HG03342 (cell line): ENCODE results near the gene IRGM.
A peak's percentile ranks its signal among the peaks of the same experiment; 100 is the strongest.
"Not testable (repeated sequence)": the region's sequence is repeated elsewhere in the genome, so short reads cannot be mapped to it uniquely, and the experiment has no call there.

Experiments
- ATAC-seq: cut with Tn5 transposase; IDR thresholded peaks from one replicate; pipeline ENCODE4 v1.9.1; 2021; ENCODE audit warnings: mild to moderate bottlenecking, moderate library complexity; ENCODE audit not compliant: unreplicated experiment

IRGM gene, protein sequence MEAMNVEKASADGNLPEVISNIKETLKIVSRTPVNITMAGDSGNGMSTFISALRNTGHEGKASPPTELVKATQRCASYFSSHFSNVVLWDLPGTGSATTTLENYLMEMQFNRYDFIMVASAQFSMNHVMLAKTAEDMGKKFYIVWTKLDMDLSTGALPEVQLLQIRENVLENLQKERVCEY

GRCh38 chr5:150846308-150846653, at the start of gene IRGM:
Gene IRGM (plus strand): TSS chr5:150846521. CDS start chr5:150848124, 1,603 bp downstream.
- ATAC-seq, result not testable (repeated sequence)

DNA sequence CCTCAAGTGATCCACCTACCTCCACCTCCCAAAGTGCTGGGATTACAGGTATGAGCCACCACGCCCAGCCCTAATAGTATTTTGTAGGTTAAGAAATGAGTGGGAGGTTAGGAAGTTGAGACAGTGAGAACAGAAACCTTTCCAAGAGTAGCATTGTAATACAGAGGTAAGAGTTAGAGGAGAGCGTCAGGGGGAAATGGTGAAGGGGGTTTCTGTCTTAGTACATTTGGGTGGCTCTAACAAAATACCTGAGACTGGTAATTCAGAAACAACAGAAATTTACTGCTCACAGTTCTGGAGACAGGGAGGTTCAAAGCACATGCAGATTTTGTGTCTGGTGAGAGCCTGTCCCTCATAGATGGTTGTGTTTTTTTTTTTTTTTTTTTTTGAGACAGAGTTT, 48.9 kb upstream of the IRGM start:
- ATAC-seq, result no peak

DNA sequence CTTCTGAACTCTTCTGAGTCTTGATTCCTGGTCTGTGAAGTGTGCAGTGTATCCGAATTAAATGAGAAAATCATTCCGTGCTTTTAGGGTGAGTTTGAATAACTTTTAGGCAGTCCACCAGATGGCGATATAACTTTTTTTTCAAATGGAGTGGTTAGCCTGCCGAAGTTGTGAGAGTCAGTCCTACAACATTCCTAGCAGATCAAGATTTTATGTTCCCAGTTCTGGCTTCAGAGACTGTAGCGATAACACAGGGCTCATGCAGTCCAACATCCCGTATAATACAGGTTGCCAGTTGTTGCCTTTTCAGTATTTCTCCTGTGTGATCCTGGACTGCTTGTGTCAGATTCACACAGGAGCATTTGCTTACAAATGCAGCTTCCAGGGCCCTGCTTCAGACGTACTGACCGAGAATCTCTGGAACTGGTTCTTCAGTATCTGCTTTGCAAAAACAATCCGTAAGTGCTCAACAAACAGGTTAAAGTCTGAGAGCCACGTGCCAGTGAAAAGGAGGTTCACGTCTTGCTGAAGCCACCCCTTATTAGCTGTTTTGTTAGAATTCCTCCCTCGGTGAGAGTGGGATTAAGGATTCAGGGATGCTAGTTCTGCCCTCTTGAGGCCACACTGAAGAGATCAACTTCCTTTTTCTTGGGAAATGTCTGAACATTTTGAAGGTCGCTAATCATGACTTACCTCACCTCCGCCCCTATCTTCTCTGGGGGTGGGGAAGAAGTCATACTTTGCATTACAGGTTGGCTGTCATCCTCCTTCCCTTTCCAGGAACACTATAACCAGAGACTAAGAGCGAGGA, 45.0 kb upstream of the IRGM start:
- ATAC-seq, result no peak

DNA sequence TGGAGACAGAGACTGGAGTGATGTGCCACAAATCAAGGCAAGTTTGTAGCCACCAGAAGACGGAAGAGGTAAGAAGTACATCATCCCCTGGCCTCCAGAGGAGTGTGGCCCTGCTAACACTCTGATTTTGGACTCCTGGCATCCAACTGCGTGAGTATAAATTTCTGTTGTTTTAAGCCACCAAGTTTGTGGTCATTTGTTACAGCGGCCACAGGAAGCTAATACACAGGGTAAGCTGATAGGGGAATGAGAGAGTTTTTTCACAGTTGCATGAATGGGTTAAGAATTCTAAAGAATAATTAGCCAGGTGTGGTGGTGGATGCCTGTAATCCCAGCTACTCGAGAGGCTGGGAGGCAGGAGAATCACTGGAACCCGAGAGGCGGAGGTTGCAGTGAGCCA, 41.9 kb upstream of the IRGM start:
- no peak for ATAC-seq

DNA sequence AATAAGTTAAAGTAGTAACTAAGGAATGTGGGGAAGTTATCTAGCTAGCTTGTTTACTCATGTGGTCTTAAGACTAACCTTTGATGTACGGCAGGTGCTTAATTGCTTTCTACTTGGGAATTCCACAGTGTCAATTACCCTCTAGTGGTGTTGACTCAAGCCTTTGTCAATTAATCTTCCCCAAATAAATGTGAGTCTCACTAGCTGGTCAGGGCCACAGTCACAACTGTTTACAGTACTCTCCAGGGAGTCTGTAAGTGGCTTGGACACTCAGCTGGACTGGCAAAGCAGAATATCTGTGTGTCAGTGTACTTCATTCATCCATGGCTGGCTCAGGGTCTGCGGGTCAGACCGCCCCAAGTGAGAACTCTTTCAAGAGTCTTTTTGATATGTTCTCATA, 37.0 kb upstream of the IRGM start:
- no peak for ATAC-seq

- ATAC-seq, result no peak
Observed at GRCh38 chr5:150815010-150815409, 31.3 kb upstream of the IRGM start.

GRCh38 chr5:150816946-150817345, 29.4 kb upstream of the IRGM start:
- ATAC-seq, result no peak

DNA sequence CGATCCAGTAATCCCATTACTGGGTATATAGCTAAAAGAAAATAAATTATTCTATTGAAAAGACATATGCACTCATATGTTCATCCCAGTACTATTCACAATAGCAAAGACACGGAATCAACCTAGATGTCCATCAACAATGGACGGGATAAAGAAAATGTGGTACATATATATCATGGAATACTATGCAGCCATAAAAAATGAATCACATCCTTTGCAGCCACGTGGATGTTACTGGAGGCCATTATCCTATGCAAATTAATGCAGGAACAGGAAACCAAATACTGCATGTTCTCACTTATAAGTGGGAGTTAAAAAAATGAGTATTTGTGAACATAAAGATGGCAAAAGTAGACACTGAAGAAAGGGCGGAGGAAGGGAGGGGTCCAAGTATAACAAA, 16.6 kb upstream of the IRGM start:
- ATAC-seq, result no peak

GRCh38 chr5:150831821-150832220, 14.5 kb upstream of the IRGM start:
- ATAC-seq, result not testable (repeated sequence)

DNA sequence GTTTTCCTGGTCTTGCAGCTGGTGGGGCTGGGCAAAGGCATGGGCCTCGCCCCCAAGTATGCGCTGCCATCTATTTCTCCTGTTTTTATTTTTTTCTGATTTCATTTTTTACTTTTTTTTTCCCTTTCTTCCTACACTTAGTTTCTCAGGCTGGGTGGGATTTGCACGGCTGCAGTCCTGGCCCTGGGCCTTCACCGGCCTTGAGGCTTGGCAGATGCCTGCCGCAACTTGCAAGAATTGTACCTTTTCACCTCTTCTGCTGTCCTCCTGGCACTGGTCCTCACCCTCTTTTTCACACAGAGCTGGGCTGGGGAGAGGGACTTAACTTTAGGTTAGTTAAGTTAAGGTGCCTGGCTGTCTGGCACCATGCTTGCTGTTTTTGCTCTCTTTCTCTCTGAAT, 10.3 kb upstream of the IRGM start:
- ATAC-seq, result no peak

- no peak for ATAC-seq
Observed at GRCh38 chr5:150836703-150837102, 9.6 kb upstream of the IRGM start.

- not testable (repeated sequence) for ATAC-seq
Observed at GRCh38 chr5:150845185-150845859, 999 bp upstream of the IRGM start.

- ATAC-seq, result peak; percentile 98
Observed at GRCh38 chr5:150846654-150847333, 473 bp downstream of the IRGM start.

GRCh38 chr5:150847334-150847695, 994 bp downstream of the IRGM start:
- ATAC-seq, result no peak

DNA sequence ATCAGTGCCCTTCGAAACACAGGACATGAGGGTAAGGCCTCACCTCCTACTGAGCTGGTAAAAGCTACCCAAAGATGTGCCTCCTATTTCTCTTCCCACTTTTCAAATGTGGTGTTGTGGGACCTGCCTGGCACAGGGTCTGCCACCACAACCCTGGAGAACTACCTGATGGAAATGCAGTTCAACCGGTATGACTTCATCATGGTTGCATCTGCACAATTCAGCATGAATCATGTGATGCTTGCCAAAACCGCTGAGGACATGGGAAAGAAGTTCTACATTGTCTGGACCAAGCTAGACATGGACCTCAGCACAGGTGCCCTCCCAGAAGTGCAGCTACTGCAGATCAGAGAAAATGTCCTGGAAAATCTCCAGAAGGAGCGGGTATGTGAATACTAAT, 1.9 kb downstream of the IRGM start:
- no peak for ATAC-seq

GRCh38 chr5:150851039-150851438, 4.7 kb downstream of the IRGM start:
- ATAC-seq, result no peak

GRCh38 chr5:150853561-150853960, 7.2 kb downstream of the IRGM start:
- no peak for ATAC-seq

DNA sequence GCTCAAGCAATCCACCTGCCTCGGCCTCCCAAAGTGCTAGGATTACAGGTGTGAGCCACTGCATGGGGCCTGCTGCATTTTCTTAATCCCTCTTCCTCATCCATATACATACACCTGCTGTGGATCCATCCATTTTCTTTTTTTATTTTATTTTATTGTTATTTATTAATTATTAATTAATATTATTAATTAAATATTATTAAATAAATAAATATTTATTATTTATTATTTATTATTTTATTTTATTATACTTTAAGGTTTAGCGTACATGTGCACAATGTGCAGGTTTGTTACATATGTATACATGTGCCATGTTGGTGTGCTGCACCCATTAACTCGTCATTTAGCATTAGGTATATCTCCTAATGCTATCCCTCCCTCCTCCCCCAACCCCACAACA, 10.4 kb downstream of the IRGM start:
- ATAC-seq, result not testable (repeated sequence)

GRCh38 chr5:150860246-150860821, 14.0 kb downstream of the IRGM start:
- ATAC-seq, result no peak

DNA sequence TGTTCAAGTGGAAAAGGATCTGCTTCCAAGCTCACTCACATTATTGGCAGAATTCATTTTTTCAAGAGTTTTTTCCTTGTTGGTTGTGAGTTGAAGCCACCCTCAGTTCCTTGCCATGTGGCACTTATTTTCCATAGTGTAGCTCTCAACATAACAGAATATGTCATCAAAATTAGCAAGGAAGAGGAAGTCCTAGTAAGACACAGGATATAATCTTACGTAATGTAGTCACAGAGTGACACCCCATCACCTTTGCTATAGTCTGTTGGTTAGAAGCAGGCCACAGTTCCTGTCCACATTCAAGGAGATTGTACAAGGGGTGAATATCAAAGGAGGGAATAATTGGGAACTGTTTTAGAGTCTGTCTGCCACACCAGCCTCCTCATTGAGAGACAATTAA, 15.7 kb downstream of the IRGM start:
- ATAC-seq, result no peak

DNA sequence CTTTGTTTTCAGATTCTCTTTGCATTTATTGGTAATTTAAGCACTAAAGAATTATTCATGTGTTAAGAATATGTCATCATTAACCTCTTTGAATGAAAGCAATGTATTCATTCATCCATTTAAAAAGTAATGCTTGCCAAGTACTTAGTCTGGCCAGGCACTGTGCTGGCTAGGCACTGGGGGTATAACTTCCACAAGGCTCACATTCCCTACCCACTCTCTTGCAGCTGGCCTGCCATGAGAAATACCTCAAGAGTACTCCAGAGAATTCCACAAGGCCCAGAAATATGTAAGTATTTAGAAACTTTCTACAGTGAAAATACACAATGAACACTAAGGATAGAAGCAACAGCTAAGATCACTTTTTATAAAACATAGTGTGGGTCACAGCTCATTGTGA, 33.0 kb downstream of the IRGM start:
- no peak for ATAC-seq
